Gastrocnemius medialis (tissue), 4 donors: Measurements from ENCODE around the gene KCNT1. TPM values are rescaled to one million over a fixed set of nuclear protein-coding genes. Genes with fewer than 3 reads are reported as not detected.

Source experiments
- ATAC-seq, 2 donors: fragments of 150-250 bp; one replicate each; pipeline ENCODE4 v1.9.1; 2016
- DNase-seq, 2 donors: peaks; one replicate each; pipeline ENCODE4 v3.0.0-alpha.2; 2019
- H3K27ac ChIP-seq, 4 donors: fragments of 200-600 bp; sonication (generic); 1 replicate in 1 of 4; 2 replicates in 3 of 4; pipeline ENCODE4 v1.5.1; 2016 to 2018; ENCODE audit warnings: mild to moderate bottlenecking in 2 of 4, moderate library complexity in 1 of 4
- H3K27me3 ChIP-seq, 3 donors: fragments of 200-600 bp; sonication (generic) in 2 of 3; 1 replicate in 1 of 3; 2 replicates in 2 of 3; pipeline versions ENCODE4 v1.5.1 to v1.6.0; 2016 to 2019; ENCODE audit warnings: mild to moderate bottlenecking in 1 of 3, moderate library complexity in 1 of 3
- H3K36me3 ChIP-seq, 2 donors: fragments of 200-600 bp; sonication (generic) in 1 of 2; one replicate each; pipeline ENCODE4 v1.5.1; 2017 to 2018
- H3K4me1 ChIP-seq, 2 donors: fragments of 200-600 bp; sonication (generic) in 1 of 2; one replicate each; pipeline ENCODE4 v1.5.1; 2016 to 2017; ENCODE audit warnings: mild to moderate bottlenecking in 2 of 2
- H3K4me3 ChIP-seq, 4 donors: fragments of 200-600 bp; sonication (generic) in 3 of 4; 1 replicate in 1 of 4; 2 replicates in 3 of 4; pipeline ENCODE4 v1.5.1; 2016 to 2019; ENCODE audit warnings: mild to moderate bottlenecking in 2 of 4
- H3K9me3 ChIP-seq, 3 donors: fragments of 200-600 bp; sonication (generic) in 2 of 3; 1 replicate in 1 of 3; 2 replicates in 2 of 3; pipeline ENCODE4 v1.5.1; 2016 to 2019
- POLR2A ChIP-seq, 2 donors: fragments of 450-650 bp; IDR thresholded peaks; one replicate each; pipeline ENCODE4 v1.6.1; 2017; ENCODE audit warnings: antibody characterized with exemption in 2 of 2, mild to moderate bottlenecking in 2 of 2, moderate library complexity in 2 of 2
- in situ Hi-C, 4 donors: fragments of 200-750 bp; cut with MboI; loops; one replicate each; pipeline versions ENCODE4 v1.15.0 to v1.8.0; 2017; ENCODE audit warnings: low sequenced_read_pairs in 4 of 4
- intact Hi-C: fragments of 100-400 bp; cut with DNase I; formaldehyde crosslinking; loops from one replicate; pipeline ENCODE4 v1.15.1; 2023; ENCODE audit warnings: low total_unique reads
- total RNA-seq, 4 donors: library from RNA; depleted of rRNA; stranded (reverse); fragments of >200 nt; gene quantifications; one replicate each; pipeline versions ENCODE4 v1.1.0 to v1.2.3, GENCODE V29; 2016
- TF ChIP-seq, protein P1 (sequence below), 5 experiments: fragments of 450-650 bp in 3 of 5; fragments of 200-600 bp in 2 of 5; sonication (generic) in 2 of 5; IDR thresholded peaks in 4 of 5; conservative IDR thresholded peaks in 1 of 5; 1 replicate in 4 of 5; 2 replicates in 1 of 5; pipeline ENCODE4 v1.5.1; 2016 to 2019; ENCODE audit warnings: antibody characterized with exemption in 5 of 5, mild to moderate bottlenecking in 3 of 5, moderate library complexity in 3 of 5

Gene KCNT1
- total RNA-seq, 4 donors from 2014 or later = 2.3 to 8.7 (median 5.3) TPM

DNA sequence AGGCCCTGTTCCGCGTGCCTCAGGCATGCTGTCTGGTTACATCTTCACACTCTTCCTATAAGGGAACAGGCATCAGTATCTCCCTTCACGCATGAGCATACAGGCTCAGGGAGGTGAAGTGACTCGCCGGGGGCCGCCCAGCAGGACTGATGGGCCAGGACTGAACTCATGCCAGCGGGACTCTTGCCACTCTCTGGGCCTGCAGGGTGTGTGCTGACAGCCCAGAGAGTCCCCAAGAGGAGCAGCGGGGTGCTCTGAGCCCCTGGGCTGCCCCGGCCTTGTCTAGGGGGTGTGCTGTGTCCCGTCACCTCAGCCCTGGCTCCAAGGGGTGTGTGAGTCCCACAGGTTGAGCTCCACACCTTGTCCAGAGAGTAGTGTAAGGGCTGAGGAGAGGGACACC is 9.9 kb downstream of the KCNT1 start:
- DNase-seq = no peak
- Histone ChIP-seq H3K27ac (no peak overlapping the region), H3K4me1 (no peaks in the 10 kb centered on the region), H3K27me3 (peaks cover 32 to 38% (median 35%) of the 10 kb centered on the region in 3 donors), H3K36me3 (no peaks in the 10 kb centered on the region), H3K9me3 (no peaks in the 10 kb centered on the region), H3K4me3 (no peak overlapping the region)
- intact Hi-C loops (no loop called here), in situ Hi-C loops (no loop called here)
- ATAC-seq = no peak
- TF ChIP-seq, protein P1, sequence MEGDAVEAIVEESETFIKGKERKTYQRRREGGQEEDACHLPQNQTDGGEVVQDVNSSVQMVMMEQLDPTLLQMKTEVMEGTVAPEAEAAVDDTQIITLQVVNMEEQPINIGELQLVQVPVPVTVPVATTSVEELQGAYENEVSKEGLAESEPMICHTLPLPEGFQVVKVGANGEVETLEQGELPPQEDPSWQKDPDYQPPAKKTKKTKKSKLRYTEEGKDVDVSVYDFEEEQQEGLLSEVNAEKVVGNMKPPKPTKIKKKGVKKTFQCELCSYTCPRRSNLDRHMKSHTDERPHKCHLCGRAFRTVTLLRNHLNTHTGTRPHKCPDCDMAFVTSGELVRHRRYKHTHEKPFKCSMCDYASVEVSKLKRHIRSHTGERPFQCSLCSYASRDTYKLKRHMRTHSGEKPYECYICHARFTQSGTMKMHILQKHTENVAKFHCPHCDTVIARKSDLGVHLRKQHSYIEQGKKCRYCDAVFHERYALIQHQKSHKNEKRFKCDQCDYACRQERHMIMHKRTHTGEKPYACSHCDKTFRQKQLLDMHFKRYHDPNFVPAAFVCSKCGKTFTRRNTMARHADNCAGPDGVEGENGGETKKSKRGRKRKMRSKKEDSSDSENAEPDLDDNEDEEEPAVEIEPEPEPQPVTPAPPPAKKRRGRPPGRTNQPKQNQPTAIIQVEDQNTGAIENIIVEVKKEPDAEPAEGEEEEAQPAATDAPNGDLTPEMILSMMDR (IDR thresholded peaks at IDR 0.05 in 4 of 5, conservative IDR thresholded peaks at IDR 0.05 in 1 of 5) = no peak
- TF ChIP-seq POLR2A (IDR thresholded peaks at IDR 0.05) = no peak

DNA sequence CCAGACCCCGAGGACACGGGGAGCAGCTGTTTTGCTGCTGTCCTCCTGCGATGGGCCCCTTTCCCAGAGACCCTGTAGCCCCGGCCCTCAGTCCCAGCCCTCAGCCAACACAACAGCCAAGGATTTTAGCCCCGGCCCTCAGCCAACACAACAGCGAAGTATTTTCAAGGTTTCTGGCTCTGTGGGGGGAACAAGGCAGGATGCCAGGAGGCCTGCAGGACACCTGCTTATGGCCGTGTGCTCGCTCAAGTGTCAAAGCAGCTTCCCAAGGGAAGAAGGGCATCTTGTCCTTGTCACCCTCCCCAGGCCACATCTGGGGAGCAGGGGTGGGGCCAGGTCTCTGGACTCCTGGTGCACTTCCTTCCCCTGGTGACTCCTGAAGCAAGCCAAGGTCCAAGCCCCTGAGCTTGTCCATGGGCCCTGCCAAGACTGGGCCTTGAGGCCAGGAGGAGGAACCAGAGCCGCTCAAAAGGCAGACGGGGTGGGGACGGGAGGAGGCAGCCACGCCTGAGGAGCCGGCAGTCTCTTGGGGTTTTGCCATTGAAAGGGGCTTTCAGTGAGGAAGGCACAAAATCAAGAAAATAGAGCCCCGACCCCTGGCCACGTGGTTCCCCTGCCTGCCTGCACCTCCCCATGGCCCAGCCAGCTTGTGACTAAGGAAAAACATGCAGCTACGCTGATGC is 10.8 kb downstream of the KCNT1 start:
- intact Hi-C loops (no loop called here), in situ Hi-C loops (no loop called here)
- Histone ChIP-seq H3K36me3 (no peaks in the 10 kb centered on the region), H3K27ac (no peak overlapping the region), H3K4me1 (no peaks in the 10 kb centered on the region), H3K4me3 (no peak overlapping the region), H3K9me3 (no peaks in the 10 kb centered on the region), H3K27me3 (peaks cover 35 to 44% (median 41%) of the 10 kb centered on the region in 3 donors)
- no peak for ATAC-seq
- no peak for DNase-seq
- no peak for TF ChIP-seq POLR2A (IDR thresholded peaks at IDR 0.05)
- TF ChIP-seq, protein P1 (IDR thresholded peaks at IDR 0.05 in 4 of 5, conservative IDR thresholded peaks at IDR 0.05 in 1 of 5) = no peak

DNA sequence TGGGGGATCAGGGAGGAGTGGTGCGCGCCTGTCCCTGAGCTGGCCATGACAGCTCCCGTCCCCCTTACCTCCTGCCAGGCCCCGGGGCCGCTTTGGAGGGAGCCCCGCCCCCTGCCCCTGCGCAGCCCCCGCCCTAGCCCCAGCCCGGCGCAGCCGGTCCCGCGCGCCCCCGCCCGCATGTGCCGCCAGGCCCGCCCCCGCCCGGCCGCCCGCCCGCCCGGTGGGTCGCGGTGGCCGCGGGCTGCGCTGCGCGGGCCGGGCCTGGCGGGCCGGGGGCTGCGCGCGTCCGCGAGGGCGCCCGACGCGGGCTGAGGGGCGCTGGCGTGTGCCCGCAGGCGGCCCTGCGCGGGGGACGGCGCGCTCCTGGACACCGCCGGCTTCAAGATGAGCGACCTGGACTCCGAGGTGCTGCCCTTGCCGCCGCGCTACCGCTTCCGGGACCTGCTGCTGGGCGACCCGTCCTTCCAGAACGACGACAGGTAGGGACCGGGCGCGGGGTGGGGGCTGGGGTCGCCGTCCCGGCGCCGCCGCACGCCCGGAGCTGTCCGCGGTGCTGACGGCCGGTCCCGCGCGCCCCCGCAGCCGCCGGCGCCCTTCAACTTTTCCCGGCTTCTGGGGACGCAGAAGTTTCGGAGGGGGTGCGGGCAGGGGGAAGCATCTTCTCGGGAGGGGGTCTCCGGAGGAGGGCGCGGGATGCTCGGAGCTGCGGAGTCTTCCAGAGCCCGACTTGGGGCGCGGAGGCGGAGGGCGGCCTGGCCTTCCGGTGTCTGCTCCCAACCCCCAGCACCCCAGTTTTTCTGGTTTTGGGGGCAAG is 12.5 kb downstream of the KCNT1 start:
- Histone ChIP-seq H3K4me1 (no peaks in the 10 kb centered on the region), H3K27ac (no peak overlapping the region), H3K9me3 (no peaks in the 10 kb centered on the region), H3K36me3 (no peaks in the 10 kb centered on the region), H3K4me3 (no peak overlapping the region), H3K27me3 (peaks cover 44 to 59% (median 44%) of the 10 kb centered on the region in 3 donors)
- no peak for ATAC-seq
- in situ Hi-C loops (no loop called here), intact Hi-C loops (no loop called here)
- TF ChIP-seq, protein P1 (IDR thresholded peaks at IDR 0.05 in 4 of 5, conservative IDR thresholded peaks at IDR 0.05 in 1 of 5) = no peak
- no peak for TF ChIP-seq POLR2A (IDR thresholded peaks at IDR 0.05)
- DNase-seq = no peak

DNA sequence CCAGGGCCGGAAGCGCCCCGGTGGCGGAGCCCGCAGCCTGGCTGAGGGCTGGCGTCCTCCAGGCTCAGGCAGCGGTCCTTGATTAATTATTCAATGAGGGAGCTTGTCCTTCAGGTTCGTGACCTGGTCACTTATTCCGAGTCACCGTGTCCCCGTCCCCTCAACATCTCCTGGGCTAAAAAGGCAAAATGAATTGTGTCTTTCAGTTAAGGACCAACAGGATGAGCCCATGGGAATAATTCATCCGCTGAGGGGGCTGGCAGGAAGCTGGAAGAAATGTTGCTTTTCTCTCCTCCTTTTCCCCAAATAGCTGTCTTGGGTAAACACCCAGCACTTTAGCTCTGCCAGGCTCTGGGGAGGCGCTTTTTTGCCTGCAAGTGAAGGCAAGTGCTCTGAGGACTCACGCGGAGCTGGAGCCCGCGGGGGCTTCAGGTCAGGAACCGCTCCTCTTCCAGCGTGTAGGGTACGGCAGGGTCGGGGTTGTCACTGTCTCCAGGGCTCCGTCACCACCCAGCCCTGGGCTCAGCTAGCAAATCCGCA is 13.1 kb downstream of the KCNT1 start:
- ATAC-seq (no peak), DNase-seq (no peak)
- TF ChIP-seq, protein P1 (IDR thresholded peaks at IDR 0.05 in 4 of 5, conservative IDR thresholded peaks at IDR 0.05 in 1 of 5) = no peak
- no peak for TF ChIP-seq POLR2A (IDR thresholded peaks at IDR 0.05)
- Histone ChIP-seq H3K4me3 (no peak overlapping the region), H3K9me3 (no peaks in the 10 kb centered on the region), H3K27me3 (peaks cover 44 to 59% (median 44%) of the 10 kb centered on the region in 3 donors), H3K4me1 (no peaks in the 10 kb centered on the region), H3K27ac (no peak overlapping the region), H3K36me3 (no peaks in the 10 kb centered on the region)
- in situ Hi-C loops = no loop called here
- intact Hi-C loops = no loop called here
